Erythroblast (primary cell): ENCODE results near the gene KCNK18.

Experiments used
- GATA1 ChIP-seq: IDR thresholded peaks from 2 replicates; pipeline ENCODE4 v1.6.1; 2011; ENCODE audit warnings: low read depth, mild to moderate bottlenecking, control low read depth, low read length, moderate library complexity
- POLR2A ChIP-seq: IDR thresholded peaks from 2 replicates; pipeline ENCODE4 v1.6.1; 2011; ENCODE audit warnings: mild to moderate bottlenecking, low read length

GRCh38 chr10:117218654-117219053 is 21.4 kb downstream of the KCNK18 start:
- TF ChIP-seq POLR2A (no peak), GATA1 (no peak)
